Activated gamma-delta T cell (primary cell): ENCODE measurements around the gene GOLM1.
"Not testable (repeated sequence)": the region's sequence is repeated elsewhere in the genome, so short reads cannot be mapped to it uniquely, and the experiment has no call there.

ENCODE experiments used
- DNase-seq: peaks from one replicate; lab custom pipeline; 2025; lab: John Stamatoyannopoulos, UW
- total RNA-seq, 2 donors: gene quantifications; one replicate each; lab custom pipeline; 2026; lab: John Stamatoyannopoulos, UW

GOLM1 gene
- 3.4 to 8.0 reads per million in 2 donors for total RNA-seq

GRCh38 chr9:86098824-86099700, at the start of gene GOLM1:
TSS of gene GOLM1 (minus strand) at chr9:86099558. CDS start at chr9:86079320, 20,238 bp downstream.
- DNase-seq = peak; percentile 15

- not testable (repeated sequence) for DNase-seq
Measured at GRCh38 chr9:86146671-86147070, 47.3 kb upstream of the GOLM1 start.

- DNase-seq = not testable (repeated sequence)
Measured at GRCh38 chr9:86145960-86146359, 46.6 kb upstream of the GOLM1 start.

- DNase-seq = no peak
Measured at GRCh38 chr9:86142973-86143372, 43.6 kb upstream of the GOLM1 start.

GRCh38 chr9:86141843-86142242, 42.5 kb upstream of the GOLM1 start:
- DNase-seq = no peak

- DNase-seq = no peak
Measured at GRCh38 chr9:86135371-86135770, 36.0 kb upstream of the GOLM1 start.

- DNase-seq = no peak
Measured at GRCh38 chr9:86134361-86134760, 35.0 kb upstream of the GOLM1 start.

- DNase-seq = no peak
Measured at GRCh38 chr9:86128235-86128822, 29.0 kb upstream of the GOLM1 start.

GRCh38 chr9:86126998-86127972, 27.9 kb upstream of the GOLM1 start:
- no peak for DNase-seq

- no peak for DNase-seq
Measured at GRCh38 chr9:86122311-86122710, 23.0 kb upstream of the GOLM1 start.

- no peak for DNase-seq
Measured at GRCh38 chr9:86119457-86119856, 20.1 kb upstream of the GOLM1 start.

GRCh38 chr9:86116425-86116824, 17.1 kb upstream of the GOLM1 start:
- no peak for DNase-seq

- DNase-seq = no peak
Measured at GRCh38 chr9:86115886-86116285, 16.5 kb upstream of the GOLM1 start.

GRCh38 chr9:86112057-86112456, 12.7 kb upstream of the GOLM1 start:
- no peak for DNase-seq

- DNase-seq = no peak
Measured at GRCh38 chr9:86102626-86103025, 3.3 kb upstream of the GOLM1 start.

GRCh38 chr9:86099701-86100364, 475 bp upstream of the GOLM1 start:
- DNase-seq = no peak

GRCh38 chr9:86097510-86098224, 1.7 kb downstream of the GOLM1 start:
- DNase-seq = no peak

- no peak for DNase-seq
Measured at GRCh38 chr9:86096386-86096785, 3.0 kb downstream of the GOLM1 start.

- no peak for DNase-seq
Measured at GRCh38 chr9:86093788-86094555, 5.4 kb downstream of the GOLM1 start.

- DNase-seq = no peak
Measured at GRCh38 chr9:86091477-86091876, 7.9 kb downstream of the GOLM1 start.
